GM21423 (cell line): Measurements from ENCODE around the gene MED12L.

Experiments
- ATAC-seq: cut with Tn5 transposase; IDR thresholded peaks from one replicate; pipeline ENCODE4 v1.9.1; 2021; ENCODE audit warnings: mild to moderate bottlenecking, moderate library complexity; ENCODE audit not compliant: unreplicated experiment

The MED12L gene

DNA sequence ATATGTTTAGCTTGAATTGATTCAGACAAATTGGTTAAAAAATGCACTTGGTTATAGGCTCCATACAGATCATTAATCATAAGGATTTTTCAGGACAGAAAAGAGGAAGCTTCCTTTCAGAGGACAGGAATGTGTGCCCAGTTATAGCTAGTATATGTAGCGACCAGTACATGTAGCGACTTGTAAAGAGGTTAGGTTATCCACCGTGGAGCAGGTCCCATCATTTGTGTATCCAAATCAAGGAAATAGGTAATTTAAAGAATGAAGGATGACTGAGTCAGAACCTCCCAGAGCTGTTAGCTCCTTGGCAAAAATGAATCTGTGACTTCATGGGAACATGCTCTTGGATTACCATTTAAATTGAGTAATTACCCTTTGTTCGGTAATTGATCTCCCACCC is 314.9 kb downstream of the MED12L start:
- no peak for ATAC-seq

DNA sequence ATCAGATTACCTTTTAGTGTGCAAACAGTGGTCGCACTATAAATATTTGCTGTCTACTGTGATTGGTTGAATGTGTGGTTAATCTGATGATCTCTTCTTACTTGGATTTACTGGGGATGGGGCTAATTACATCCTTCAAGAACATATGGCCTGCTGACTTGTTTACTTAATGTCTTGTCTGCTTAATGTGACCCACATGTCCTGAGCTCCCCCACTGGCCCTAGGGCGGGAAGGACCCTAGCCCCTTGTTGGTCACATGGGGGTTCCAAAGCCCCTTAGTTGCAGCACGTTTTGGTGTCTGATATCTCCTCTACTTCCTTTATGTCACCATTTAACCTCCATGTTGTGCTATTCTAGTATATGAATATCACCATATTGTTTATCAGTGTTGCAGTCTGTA is 316.9 kb downstream of the MED12L start:
- no peak for ATAC-seq

DNA sequence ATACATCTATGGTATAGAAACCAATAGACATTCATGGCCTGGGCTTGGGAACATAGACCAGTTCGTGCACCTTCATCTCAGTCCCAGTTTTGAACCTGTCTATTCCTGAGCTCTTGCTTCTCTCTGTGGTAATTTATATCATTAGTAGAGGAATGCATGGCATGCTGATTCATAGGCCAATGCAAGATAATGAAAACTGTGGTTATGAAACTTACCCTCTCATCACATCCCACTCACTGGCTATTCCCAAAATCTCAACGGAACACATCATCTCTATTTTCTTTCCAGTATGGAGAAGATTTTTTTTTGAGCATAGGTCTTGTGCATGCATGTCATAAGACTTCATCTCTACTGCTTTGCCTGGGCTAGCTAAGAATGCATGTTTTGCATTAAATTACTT is 317.8 kb downstream of the MED12L start:
- no peak for ATAC-seq

DNA sequence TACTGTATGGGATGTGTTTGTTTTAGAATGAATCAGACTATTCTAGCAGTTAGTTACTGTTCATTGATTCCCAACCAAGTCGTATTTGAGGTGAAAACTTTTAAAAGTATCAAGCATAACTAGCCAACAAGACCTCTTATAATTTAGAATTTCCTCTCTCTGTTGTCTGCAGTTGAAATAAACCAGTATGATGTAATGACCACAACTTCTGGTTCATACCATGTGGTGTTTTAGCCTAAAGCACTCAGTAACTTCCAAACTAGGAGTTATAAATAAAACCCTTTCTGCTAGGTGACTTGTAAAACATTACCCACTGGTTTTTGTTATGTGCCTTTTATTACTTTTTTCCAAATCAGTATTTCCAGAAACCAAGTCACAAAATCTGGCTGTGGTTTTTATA is 318.9 kb downstream of the MED12L start:
- peak; percentile 72 for ATAC-seq

GRCh38 chr3:151407928-151408327 is 322.5 kb downstream of the MED12L start:
- ATAC-seq: no peak

DNA sequence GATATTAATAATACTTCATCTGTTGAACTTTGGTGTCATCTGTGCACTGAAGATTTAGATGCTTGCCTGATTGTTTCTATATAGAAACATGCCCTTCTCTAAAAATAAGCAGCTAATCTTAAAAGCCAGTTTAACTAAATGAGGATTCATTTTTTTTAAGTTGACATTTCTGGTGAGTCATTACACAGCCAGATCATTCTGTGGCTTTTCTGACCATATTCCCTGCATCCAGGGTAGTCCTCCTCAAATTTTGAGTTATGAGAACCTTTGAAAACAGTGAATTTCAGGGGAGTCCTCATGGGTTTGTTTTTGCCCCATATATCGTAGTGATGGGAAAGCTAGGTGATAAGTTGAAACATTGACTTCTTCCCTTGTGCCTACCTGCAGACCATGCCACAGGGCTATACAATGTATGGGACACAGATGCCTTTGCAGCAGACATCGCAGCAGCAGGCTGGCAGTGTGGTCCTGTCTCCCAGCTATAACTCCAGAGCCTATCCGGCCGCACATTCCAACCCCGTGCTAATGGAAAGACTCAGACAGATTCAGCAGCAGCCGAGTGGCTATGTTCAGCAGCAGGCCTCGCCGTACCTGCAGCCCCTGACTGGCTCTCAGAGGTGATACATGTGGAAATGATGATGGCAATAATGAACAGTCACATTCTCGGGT is 325.6 kb downstream of the MED12L start:
- no peak for ATAC-seq

GRCh38 chr3:151412989-151413388 is 327.5 kb downstream of the MED12L start:
- no peak for ATAC-seq

DNA sequence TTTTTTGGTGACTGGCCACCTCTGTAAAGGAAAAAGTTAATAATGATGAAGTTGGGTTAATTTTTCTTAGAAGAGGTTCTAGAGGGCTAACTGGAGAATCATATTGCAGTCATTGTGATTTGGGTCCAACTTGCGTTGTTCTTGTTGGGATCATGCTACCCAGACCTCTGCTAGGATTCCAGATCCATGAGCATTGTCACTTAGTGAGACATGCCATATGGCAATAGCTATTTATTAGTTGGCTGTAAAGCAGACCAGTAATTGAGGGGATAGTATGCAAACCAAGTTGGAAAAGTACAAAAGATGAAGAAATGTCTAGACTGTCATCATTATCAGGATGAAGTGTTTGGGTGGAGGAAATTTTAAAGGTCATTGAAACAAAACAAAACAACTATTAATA is 329.8 kb downstream of the MED12L start:
- no peak for ATAC-seq

DNA sequence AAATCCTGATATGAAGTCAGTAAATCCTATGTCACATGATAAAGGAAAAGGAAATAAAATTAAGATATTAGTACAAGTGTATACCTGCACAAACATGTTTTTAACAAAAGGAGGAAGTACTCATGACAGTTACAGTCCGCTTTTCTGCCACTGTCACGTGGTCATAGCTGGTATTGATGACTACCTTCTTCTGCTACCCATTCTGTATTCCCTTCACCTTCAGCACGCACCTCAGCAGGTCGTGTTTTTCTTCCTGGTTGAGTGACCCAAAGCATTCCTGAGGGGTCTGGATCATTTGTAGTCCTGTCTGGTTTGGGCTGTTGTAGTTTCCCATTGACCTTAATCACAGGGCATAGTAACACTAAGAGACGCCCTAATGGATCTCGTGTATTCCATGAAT is 334.3 kb downstream of the MED12L start:
- no peak for ATAC-seq

DNA sequence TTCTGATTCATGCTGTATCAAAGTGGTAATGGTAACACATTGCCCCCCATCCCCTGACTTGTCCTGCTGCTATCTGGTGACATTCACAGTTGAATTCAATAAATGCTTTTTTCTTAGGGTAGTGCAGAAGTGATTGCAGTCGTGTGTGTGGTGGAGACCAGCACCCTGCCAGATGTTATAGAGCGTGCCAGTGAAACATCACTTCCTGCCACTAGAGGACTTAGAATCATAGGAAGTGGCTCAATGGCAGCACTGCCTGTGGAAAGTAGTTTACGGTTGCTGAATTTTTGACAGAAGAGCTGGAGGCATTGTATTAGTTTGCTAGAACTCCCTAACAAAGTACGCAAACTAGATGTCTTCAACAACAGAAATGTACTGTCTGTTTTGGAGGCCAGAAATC is 336.5 kb downstream of the MED12L start:
- ATAC-seq: no peak

DNA sequence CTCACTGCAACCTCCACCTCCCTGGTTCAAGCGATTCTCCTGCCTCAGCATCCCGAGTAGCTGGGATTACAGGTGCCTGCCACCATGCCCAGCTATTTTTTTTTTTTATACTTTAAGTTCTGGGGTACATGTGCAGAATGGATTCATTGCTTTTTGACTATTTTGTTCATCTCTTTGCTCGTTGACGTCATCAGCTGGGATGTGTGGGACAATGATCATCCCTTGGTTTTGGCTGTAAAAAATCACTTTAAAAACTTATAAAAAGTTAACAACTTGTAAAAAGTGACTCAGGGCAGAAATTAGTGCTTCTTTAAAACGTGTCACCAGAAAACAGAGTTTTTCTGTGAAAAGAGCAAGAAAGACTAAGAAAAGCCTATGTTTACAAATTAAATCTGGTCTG is 337.6 kb downstream of the MED12L start:
- ATAC-seq: no peak

DNA sequence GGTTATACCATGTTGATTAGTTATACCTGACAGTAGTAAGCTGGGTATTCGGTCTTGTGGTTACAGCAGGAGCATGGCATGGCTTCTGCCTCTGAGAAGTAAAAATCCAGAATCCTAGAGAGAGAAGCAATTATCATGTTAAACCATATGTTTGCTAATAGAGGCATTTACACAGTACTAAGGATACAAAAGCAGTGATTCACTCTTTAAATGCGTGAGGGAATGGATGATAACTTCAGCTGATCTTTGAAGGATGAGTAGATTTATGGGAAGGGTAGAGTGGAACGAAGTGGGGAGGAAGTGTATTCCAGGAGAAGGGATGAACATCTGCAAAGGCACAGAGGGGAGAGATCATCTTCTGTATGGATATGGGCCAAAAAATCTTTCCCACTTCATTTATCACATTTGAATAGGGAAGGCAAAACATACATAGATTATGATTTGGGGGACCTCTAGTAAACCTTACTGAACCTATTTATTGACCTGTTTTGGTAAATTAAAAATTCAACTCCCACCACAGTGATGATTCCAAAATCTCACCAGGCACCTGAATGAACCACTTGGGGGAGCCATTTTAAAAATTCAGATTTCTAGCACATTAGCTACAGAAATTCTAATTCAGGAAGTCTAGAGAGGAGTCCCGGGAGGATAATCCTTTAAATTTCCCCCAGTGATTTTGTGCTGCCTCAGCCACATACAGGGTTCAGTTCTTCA is 340.3 kb downstream of the MED12L start:
- ATAC-seq: peak; percentile 20

DNA sequence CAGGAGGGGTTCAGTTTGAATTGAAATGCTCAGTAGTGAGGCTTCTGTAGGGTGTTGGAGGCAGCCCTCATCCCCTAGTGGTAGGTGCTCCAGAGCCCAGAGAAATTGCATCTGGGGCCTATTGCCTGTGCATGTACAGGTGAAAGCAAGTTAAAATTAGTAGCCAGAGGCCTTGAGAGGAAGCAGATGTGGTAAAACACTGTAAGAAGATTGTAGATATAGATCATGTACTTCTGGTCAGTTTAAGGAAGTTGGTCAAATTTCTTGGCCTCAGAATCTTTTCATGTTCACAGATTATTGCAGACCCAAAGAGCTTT is 340.8 kb downstream of the MED12L start:
- ATAC-seq: peak; percentile 88

GRCh38 chr3:151428386-151428785 is 342.9 kb downstream of the MED12L start:
- ATAC-seq: no peak

DNA sequence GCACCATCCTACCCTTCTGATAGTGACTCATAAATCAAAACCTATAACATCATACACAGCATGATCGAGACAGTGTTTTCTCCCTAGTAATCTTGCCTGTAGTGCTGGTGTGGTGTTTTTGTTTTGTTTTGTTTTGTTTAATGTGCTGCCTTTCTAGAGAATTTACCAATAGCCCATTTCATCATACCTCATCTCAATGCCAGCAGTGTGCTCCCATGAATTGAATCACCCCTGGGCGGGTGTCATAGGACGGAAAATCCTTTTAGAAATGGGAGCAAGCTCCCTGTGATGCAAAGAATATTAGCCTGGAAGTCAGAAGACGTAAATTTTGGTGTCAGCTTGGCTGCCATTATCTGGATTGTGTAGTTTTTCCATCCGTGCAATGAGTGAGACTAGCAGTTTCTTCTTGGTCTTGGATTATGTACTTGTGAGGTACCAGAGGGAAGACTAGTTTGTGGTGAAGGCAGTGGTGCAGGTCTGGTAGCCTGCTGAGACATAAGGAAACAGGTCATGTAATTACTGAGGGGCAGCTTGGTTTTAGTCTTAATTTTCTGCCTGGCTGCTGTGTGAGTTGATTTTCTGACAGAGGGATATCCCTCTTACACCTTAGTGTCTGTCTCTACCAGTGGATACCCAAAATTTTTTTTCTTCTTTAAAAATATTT is 345.5 kb downstream of the MED12L start:
- ATAC-seq: no peak

GRCh38 chr3:151431940-151432339 is 346.5 kb downstream of the MED12L start:
- ATAC-seq: no peak

- ATAC-seq: no peak
These were observed 347.3 kb downstream of the MED12L start for GRCh38 chr3:151432616-151433372.

GRCh38 chr3:151434151-151434890 is 348.9 kb downstream of the MED12L start:
- ATAC-seq: no peak

GRCh38 chr3:151436675-151437446 is 351.4 kb downstream of the MED12L start:
- ATAC-seq: no peak

DNA sequence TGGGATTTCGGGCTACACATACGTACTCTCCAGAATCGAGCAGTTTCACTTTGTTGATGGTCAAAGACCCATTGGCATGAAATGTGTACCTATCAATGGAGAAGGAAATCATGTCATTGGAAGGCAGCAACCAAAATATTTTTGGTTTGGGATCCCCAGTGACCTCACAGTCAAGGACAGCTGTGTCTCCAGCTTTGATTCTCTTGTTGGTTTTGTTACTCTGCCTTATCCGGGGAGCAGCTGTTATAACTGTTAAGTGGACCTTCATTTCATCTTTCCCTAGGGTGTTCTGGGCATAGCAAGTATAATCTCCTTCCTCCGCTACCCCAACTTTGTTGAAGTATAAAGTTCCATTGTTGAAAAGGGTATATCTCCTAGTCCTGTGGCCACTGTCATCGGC is 352.4 kb downstream of the MED12L start:
- ATAC-seq: no peak
